MM.1S (cell line): Measurements from ENCODE around the gene BCL2A1.
"Not testable (repeated sequence)": the region's sequence is repeated elsewhere in the genome, so short reads cannot be mapped to it uniquely, and the experiment has no call there.

Source experiments
- DNase-seq: peaks from one replicate; pipeline ENCODE4 v3.0.0-alpha.2; 2015
- H2AFZ ChIP-seq: fragments of 300-600 bp; sonication (generic); 2 replicates; pipeline ENCODE4 v1.6.0; 2016; ENCODE audit warnings: antibody characterized with exemption, low read length
- H3F3A ChIP-seq: fragments of 300-600 bp; sonication (generic); 2 replicates; pipeline ENCODE4 v1.6.1; 2016; ENCODE audit warnings: mild to moderate bottlenecking, antibody characterized with exemption, low read length, moderate library complexity, mixed read lengths; ENCODE audit not compliant: insufficient read depth
- H3K27ac ChIP-seq: fragments of 300-600 bp; sonication (generic); 2 replicates; pipeline ENCODE4 v1.5.1; 2016; ENCODE audit warnings: mild to moderate bottlenecking, low read length
- H3K27me3 ChIP-seq: fragments of 300-600 bp; sonication (generic); replicated peaks from 2 replicates; pipeline ENCODE4 v1.6.0; 2016; ENCODE audit warnings: low read length; ENCODE audit not compliant: insufficient read depth
- H3K36me3 ChIP-seq: fragments of 300-600 bp; sonication (generic); replicated peaks from 2 replicates; pipeline ENCODE4 v1.6.1; 2016; ENCODE audit warnings: mild to moderate bottlenecking, low read length, mixed read lengths; ENCODE audit not compliant: insufficient read depth
- H3K4me1 ChIP-seq: fragments of 300-600 bp; sonication (generic); 2 replicates; pipeline ENCODE4 v1.6.1; 2016; ENCODE audit warnings: low read length, mixed read lengths
- H3K4me2 ChIP-seq: fragments of 300-600 bp; sonication (generic); 2 replicates; pipeline ENCODE4 v1.6.0; 2016; ENCODE audit warnings: low read depth, low read length
- H3K4me3 ChIP-seq: fragments of 300-600 bp; sonication (generic); 2 replicates; pipeline ENCODE4 v1.5.1; 2016; ENCODE audit warnings: low read length, mixed read lengths
- H3K79me2 ChIP-seq: fragments of 300-600 bp; sonication (generic); 2 replicates; pipeline ENCODE4 v1.6.1; 2016; ENCODE audit warnings: mixed run types, low read length, mixed read lengths
- H3K9ac ChIP-seq: fragments of 300-600 bp; sonication (generic); 2 replicates; pipeline ENCODE4 v1.6.1; 2016; ENCODE audit warnings: low read length, mixed read lengths
- H3K9me2 ChIP-seq: fragments of 300-600 bp; sonication (generic); replicated peaks from 2 replicates; pipeline ENCODE4 v1.6.1; 2016; ENCODE audit warnings: mild to moderate bottlenecking, low read length, mixed read lengths; ENCODE audit not compliant: insufficient read depth
- H3K9me3 ChIP-seq: fragments of 300-600 bp; sonication (generic); replicated peaks from 2 replicates; pipeline ENCODE4 v1.6.1; 2016; ENCODE audit warnings: mild to moderate bottlenecking, low read length, mixed read lengths; ENCODE audit not compliant: insufficient read depth
- H4K20me1 ChIP-seq: fragments of 300-600 bp; sonication (generic); 2 replicates; pipeline ENCODE4 v1.6.1; 2016; ENCODE audit warnings: mild to moderate bottlenecking, low read length, moderate library complexity, mixed read lengths; ENCODE audit not compliant: insufficient read depth
- EZH2 ChIP-seq: fragments of 300-600 bp; sonication (generic); optimal IDR thresholded peaks from 2 replicates; pipeline ENCODE3; 2017; ENCODE audit warnings: low read depth, mild to moderate bottlenecking, antibody characterized with exemption, low read length, mixed read lengths
- EZH2phosphoT487 ChIP-seq: fragments of 300-600 bp; sonication (generic); IDR thresholded peaks from 2 replicates; pipeline ENCODE4 v1.6.1; 2018; ENCODE audit warnings: antibody characterized with exemption, low read length
- TF ChIP-seq, protein P1 (sequence below): fragments of 300-600 bp; sonication (generic); IDR thresholded peaks from 2 replicates; pipeline ENCODE4 v1.5.1; 2016; ENCODE audit warnings: antibody characterized with exemption, low read length, mixed read lengths

Gene BCL2A1

DNA sequence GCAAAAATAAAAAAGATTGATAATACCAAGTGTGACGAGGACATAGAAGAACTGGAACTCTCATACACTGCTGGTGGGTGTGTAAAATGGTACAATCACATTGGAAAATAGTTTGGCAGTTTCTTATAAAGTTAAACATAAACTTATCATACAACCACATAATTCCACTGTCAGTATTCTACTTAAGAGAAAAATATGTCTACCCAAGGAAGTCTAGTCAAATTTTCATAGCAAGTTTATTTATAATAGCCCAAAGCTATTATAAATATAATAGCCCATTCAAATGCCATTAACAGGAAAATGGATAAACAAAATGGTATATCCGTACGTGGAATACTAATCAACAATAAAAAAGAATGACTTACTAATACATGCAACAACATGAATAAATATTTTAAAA lies 40.6 kb upstream of the BCL2A1 start:
- no peaks in the 10 kb centered on the region for H3K9me3 ChIP-seq
- H3K9ac ChIP-seq, result no peak overlapping the region
- no peak overlapping the region for H3K4me2 ChIP-seq
- no peaks in the 10 kb centered on the region for H3K4me1 ChIP-seq
- no peak overlapping the region for H3K4me3 ChIP-seq
- TF ChIP-seq, protein P1, sequence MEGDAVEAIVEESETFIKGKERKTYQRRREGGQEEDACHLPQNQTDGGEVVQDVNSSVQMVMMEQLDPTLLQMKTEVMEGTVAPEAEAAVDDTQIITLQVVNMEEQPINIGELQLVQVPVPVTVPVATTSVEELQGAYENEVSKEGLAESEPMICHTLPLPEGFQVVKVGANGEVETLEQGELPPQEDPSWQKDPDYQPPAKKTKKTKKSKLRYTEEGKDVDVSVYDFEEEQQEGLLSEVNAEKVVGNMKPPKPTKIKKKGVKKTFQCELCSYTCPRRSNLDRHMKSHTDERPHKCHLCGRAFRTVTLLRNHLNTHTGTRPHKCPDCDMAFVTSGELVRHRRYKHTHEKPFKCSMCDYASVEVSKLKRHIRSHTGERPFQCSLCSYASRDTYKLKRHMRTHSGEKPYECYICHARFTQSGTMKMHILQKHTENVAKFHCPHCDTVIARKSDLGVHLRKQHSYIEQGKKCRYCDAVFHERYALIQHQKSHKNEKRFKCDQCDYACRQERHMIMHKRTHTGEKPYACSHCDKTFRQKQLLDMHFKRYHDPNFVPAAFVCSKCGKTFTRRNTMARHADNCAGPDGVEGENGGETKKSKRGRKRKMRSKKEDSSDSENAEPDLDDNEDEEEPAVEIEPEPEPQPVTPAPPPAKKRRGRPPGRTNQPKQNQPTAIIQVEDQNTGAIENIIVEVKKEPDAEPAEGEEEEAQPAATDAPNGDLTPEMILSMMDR, result no peak
- TF ChIP-seq EZH2phosphoT487 (no peak), EZH2 (no peak)
- H3K9me2 ChIP-seq, result no peaks in the 10 kb centered on the region
- H3K79me2 ChIP-seq, result no peaks in the 10 kb centered on the region
- no peak overlapping the region for H2AFZ ChIP-seq
- no peaks in the 10 kb centered on the region for H3F3A ChIP-seq
- H3K27me3 ChIP-seq, result no peaks in the 10 kb centered on the region
- H3K36me3 ChIP-seq, result no peaks in the 10 kb centered on the region
- H4K20me1 ChIP-seq, result no peaks in the 10 kb centered on the region
- no peak overlapping the region for H3K27ac ChIP-seq
- DNase-seq, result no peak

DNA sequence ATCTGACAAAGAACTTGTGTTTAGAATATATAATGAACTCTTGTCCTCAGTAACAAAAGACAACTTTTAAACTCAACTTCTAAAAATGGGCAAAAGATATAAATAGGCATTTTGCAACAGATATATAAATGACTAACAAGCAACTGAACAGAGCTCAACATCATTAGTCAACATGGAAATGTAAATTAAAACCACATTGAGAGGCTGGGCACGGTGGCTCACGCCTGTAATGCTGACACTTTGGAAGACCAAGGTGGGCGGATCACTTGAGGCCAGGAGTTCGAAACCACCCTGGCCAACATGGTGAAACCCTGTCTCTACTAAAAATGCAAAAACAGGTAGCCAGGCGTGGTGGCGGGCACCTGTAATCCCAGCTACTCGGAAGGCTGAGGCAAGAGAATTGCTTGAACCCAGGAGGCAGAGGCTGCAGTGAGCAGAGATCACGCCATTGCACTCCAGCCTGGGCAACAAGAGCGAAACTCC lies 40.1 kb upstream of the BCL2A1 start:
- H2AFZ ChIP-seq, H3K4me3 ChIP-seq, DNase-seq, H3K4me1 ChIP-seq, H3F3A ChIP-seq, H3K4me2 ChIP-seq, H3K9ac ChIP-seq, H3K36me3 ChIP-seq, H3K9me3 ChIP-seq, H4K20me1 ChIP-seq, H3K9me2 ChIP-seq, H3K27me3 ChIP-seq, H3K79me2 ChIP-seq, H3K27ac ChIP-seq: not testable (repeated sequence)

DNA sequence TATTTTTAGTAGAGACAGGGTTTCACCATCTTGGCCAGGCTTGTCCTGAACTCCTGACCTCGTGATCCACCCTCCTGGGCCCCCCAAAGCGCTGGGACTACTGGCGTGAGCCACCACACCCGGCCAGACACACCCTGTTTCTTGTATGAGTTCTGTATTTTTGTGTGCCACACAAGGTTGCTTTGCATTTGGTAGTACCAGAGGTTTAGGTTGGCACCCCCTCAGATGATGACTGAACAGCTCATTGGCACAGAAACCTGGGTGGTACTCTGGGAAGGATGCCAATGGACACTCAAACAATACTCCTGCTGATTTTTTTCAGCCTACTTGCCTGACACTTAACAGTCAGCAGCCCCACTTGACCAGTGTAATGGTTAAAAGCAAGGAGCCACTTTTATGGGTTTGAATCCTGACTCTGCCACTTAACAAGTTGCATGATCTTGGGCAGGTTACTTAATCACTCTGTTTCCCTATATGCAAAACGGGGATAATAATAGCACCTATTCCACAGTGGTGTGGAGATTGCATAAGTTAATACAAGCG lies 39.2 kb upstream of the BCL2A1 start:
- Histone ChIP-seq H2AFZ (no peak overlapping the region), H3K9ac (no peak overlapping the region), H3K27ac (no peak overlapping the region), H3K9me3 (no peaks in the 10 kb centered on the region), H3F3A (no peaks in the 10 kb centered on the region), H3K4me1 (no peaks in the 10 kb centered on the region), H4K20me1 (no peaks in the 10 kb centered on the region), H3K9me2 (no peaks in the 10 kb centered on the region), H3K79me2 (no peaks in the 10 kb centered on the region), H3K4me3 (no peak overlapping the region), H3K36me3 (no peaks in the 10 kb centered on the region), H3K4me2 (no peak overlapping the region), H3K27me3 (no peaks in the 10 kb centered on the region)
- TF ChIP-seq, protein P1, result no peak
- TF ChIP-seq EZH2phosphoT487 (no peak), EZH2 (no peak)
- DNase-seq, result no peak

DNA sequence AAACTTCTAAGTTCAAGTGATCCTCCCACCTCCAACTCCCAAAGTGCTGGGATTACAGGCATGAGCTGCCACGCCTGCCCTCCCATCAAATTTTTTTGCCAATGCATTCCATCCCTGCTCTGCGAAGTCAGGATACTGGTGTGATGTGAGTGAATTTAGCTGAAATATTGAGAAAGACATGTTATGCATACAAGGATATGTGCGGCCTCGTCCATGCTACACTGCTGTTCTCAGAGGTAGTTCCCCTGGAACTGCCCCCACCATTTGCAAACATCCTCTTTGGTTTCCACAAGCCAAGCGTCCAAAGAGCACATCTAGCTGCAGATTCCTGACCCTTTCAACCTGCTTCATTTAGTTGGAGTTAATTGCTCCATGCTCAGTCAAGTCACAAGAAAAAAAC lies 36.5 kb upstream of the BCL2A1 start:
- no peak for DNase-seq
- Histone ChIP-seq H3K9ac (no peak overlapping the region), H3K4me2 (no peak overlapping the region), H3F3A (no peaks in the 10 kb centered on the region), H3K27ac (no peak overlapping the region), H3K9me2 (no peaks in the 10 kb centered on the region), H4K20me1 (no peaks in the 10 kb centered on the region), H3K27me3 (no peaks in the 10 kb centered on the region), H3K4me1 (no peaks in the 10 kb centered on the region), H3K79me2 (no peaks in the 10 kb centered on the region), H2AFZ (no peak overlapping the region), H3K9me3 (no peaks in the 10 kb centered on the region), H3K4me3 (no peak overlapping the region), H3K36me3 (no peaks in the 10 kb centered on the region)
- TF ChIP-seq, protein P1, result no peak
- TF ChIP-seq EZH2 (no peak), EZH2phosphoT487 (no peak)
